HCT116 (cell line): ENCODE results near the gene L1CAM. TPM values are rescaled to one million over a fixed set of nuclear protein-coding genes. Genes with fewer than 3 reads are reported as not detected.

Source experiments
- ATAC-seq: fragments of 200-7000 bp; cut with Tn5 transposase; 2 replicates; pipeline ENCODE4 v1.9.1; 2020; ENCODE audit warnings: mild to moderate bottlenecking, moderate library complexity
- BruUV-seq: library from RNA; stranded (reverse); fragments of 400-500 nt; replicated peaks from 2 replicates; lab custom pipeline; 2021; lab: Mats Ljungman, UMichigan
- CTCF ChIA-PET: fragments of 300-600 bp; sonication (Branson Sonifier 250); formaldehyde crosslinking; loops from one replicate; lab custom pipeline; 2021; ENCODE audit warnings: antibody characterized with exemption; lab: Charles Lee
- POLR2A ChIA-PET: fragments of 300-600, 350-600 bp; sonication (Branson Sonifier 250); formaldehyde crosslinking; loops from one replicate; lab custom pipeline; 2021; ENCODE audit warnings: antibody characterized with exemption; lab: Charles Lee
- RAD21 ChIA-PET, 2 experiments: fragments of 300-600 bp; sonication (Branson Sonifier 250); formaldehyde crosslinking; loops; one replicate each; lab custom pipeline; 2023; ENCODE audit warnings: low total read pairs in 2 of 2; ENCODE audit not compliant: uncharacterized antibody in 2 of 2, unreplicated experiment in 2 of 2, low non-redundant PET in 1 of 2; lab: Charles Lee
- DNase-seq: peaks from one replicate; pipeline ENCODE4 v3.0.0-alpha.2; 2010; ENCODE audit warnings: low read depth, low spot score
- H2AFZ ChIP-seq: fragments of 200-600 bp; shearing (Covaris generic), sonication (generic); 2 replicates; pipeline ENCODE4 v1.6.1; 2017; ENCODE audit warnings: low read depth, mixed run types, mixed read lengths, antibody characterized with exemption, low read length; ENCODE audit not compliant: poor library complexity, severe bottlenecking
- H3K27ac ChIP-seq: 2 replicates; pipeline ENCODE4 v1.5.1; 2012; ENCODE audit warnings: low read depth, low read length
- H3K27me3 ChIP-seq: fragments of 200-600 bp; sonication (generic); 2 replicates; pipeline ENCODE4 v1.6.1; 2016; ENCODE audit warnings: mixed run types, low read length, mixed read lengths; ENCODE audit not compliant: insufficient read depth
- H3K36me3 ChIP-seq, 2 experiments: fragments of 200-500 bp in 1 of 2; fragments of 200-600 bp in 1 of 2; sonication (Bioruptor generic) in 1 of 2; sonication (generic) in 1 of 2; 2 replicates each; pipeline versions ENCODE4 v1.5.1 to v1.6.1; 2014 to 2016; ENCODE audit warnings: low read length in 2 of 2, inconsistent platforms in 1 of 2, mixed read lengths in 1 of 2, mixed run types in 1 of 2; ENCODE audit not compliant: insufficient read depth in 2 of 2, control insufficient read depth in 1 of 2
- H3K4me1 ChIP-seq, 2 experiments: fragments of 200-600 bp in 1 of 2; sonication (generic) in 1 of 2; 2 replicates each; pipeline versions ENCODE4 v1.5.1 to v1.6.1; 2012 to 2017; ENCODE audit warnings: low read length in 2 of 2, inconsistent platforms in 1 of 2, mild to moderate bottlenecking in 1 of 2, mixed read lengths in 1 of 2, mixed run types in 1 of 2, moderate library complexity in 1 of 2; ENCODE audit not compliant: insufficient read depth in 2 of 2, control insufficient read depth in 1 of 2
- H3K4me2 ChIP-seq: fragments of 200-600 bp; sonication (generic); 2 replicates; pipeline ENCODE4 v1.6.1; 2017; ENCODE audit warnings: mixed run types, low read length, mixed read lengths
- H3K4me3 ChIP-seq, 2 experiments: fragments of 200-600 bp in 1 of 2; sonication (generic) in 1 of 2; replicated peaks in 1 of 2; 2 replicates each; pipeline ENCODE4 v1.5.1; 2011 to 2016; ENCODE audit warnings: low read length in 2 of 2, control low read depth in 1 of 2, low read depth in 1 of 2, mild to moderate bottlenecking in 1 of 2, mixed read lengths in 1 of 2, mixed run types in 1 of 2
- H3K79me2 ChIP-seq: fragments of 200-600 bp; sonication (generic); 2 replicates; pipeline ENCODE4 v1.6.1; 2017; ENCODE audit warnings: mild to moderate bottlenecking, mixed run types, low read length, moderate library complexity, mixed read lengths; ENCODE audit not compliant: insufficient read depth
- H3K9ac ChIP-seq: fragments of 200-600 bp; sonication (generic); 2 replicates; pipeline ENCODE4 v1.6.1; 2016; ENCODE audit warnings: low read length, mixed read lengths
- H3K9me2 ChIP-seq: fragments of 200-600 bp; sonication (generic), shearing (Covaris generic); 2 replicates; pipeline ENCODE4 v1.6.1; 2017; ENCODE audit warnings: mixed run types, mild to moderate bottlenecking, moderate library complexity; ENCODE audit not compliant: insufficient read depth
- H3K9me3 ChIP-seq, 2 experiments: fragments of 200-500 bp in 1 of 2; fragments of 200-600 bp in 1 of 2; sonication (Bioruptor generic) in 1 of 2; sonication (generic) in 1 of 2; 2 replicates each; pipeline ENCODE4 v1.6.1; 2014 to 2017; ENCODE audit warnings: low read length in 2 of 2, mixed read lengths in 2 of 2, inconsistent platforms in 1 of 2, low read depth in 1 of 2, mild to moderate bottlenecking in 1 of 2, mixed run types in 1 of 2, moderate library complexity in 1 of 2; ENCODE audit not compliant: control insufficient read depth in 1 of 2, insufficient read depth in 1 of 2
- H4K20me1 ChIP-seq: fragments of 200-600 bp; sonication (generic), shearing (Covaris generic); 2 replicates; pipeline ENCODE4 v1.6.1; 2017; ENCODE audit warnings: mixed run types, mild to moderate bottlenecking, moderate library complexity; ENCODE audit not compliant: insufficient read depth
- ATF3 ChIP-seq: IDR thresholded peaks from 2 replicates; pipeline ENCODE4 v1.6.1; 2012
- EGR1 ChIP-seq: IDR thresholded peaks from 2 replicates; pipeline ENCODE4 v1.6.1; 2012; ENCODE audit warnings: low read depth
- ELF1 ChIP-seq: IDR thresholded peaks from 2 replicates; pipeline ENCODE4 v1.6.1; 2012; ENCODE audit warnings: low read depth, borderline replicate concordance
- EZH2phosphoT487 ChIP-seq: fragments of 200-600 bp; IDR thresholded peaks from 2 replicates; pipeline ENCODE4 v1.6.1; 2018; ENCODE audit warnings: antibody characterized with exemption, borderline replicate concordance
- FOSL1 ChIP-seq: IDR thresholded peaks from 2 replicates; pipeline ENCODE4 v1.6.1; 2012; ENCODE audit warnings: low read depth
- JUND ChIP-seq: IDR thresholded peaks from 2 replicates; pipeline ENCODE4 v1.6.1; 2012
- POLR2A ChIP-seq: IDR thresholded peaks from 2 replicates; pipeline ENCODE4 v1.7.0; 2011; ENCODE audit warnings: borderline replicate concordance; ENCODE audit not compliant: insufficient read depth, insufficient read length; ENCODE audit errors: extremely low read depth
- POLR2AphosphoS5 ChIP-seq: IDR thresholded peaks from 2 replicates; pipeline ENCODE4 v1.6.1; 2011; ENCODE audit warnings: mild to moderate bottlenecking, low read depth, low read length, moderate library complexity
- RAD21 ChIP-seq: IDR thresholded peaks from 2 replicates; pipeline ENCODE4 v1.6.1; 2012; ENCODE audit warnings: low read depth, mild to moderate bottlenecking
- SIN3A ChIP-seq: IDR thresholded peaks from 2 replicates; pipeline ENCODE4 v1.6.1; 2012; ENCODE audit warnings: low read depth
- SP1 ChIP-seq: IDR thresholded peaks from 2 replicates; pipeline ENCODE4 v1.6.1; 2012; ENCODE audit warnings: low read depth
- TCF7L2 ChIP-seq: IDR thresholded peaks from 2 replicates; pipeline ENCODE4 v1.7.0; 2011; ENCODE audit warnings: borderline replicate concordance, inconsistent platforms; ENCODE audit not compliant: insufficient read depth, insufficient read length; ENCODE audit errors: extremely low read depth
- ZFX ChIP-seq: fragments of 450-650 bp; IDR thresholded peaks from 2 replicates; pipeline ENCODE4 v1.6.1; 2017
- ZNF274 ChIP-seq: fragments of 200-500 bp; sonication (Bioruptor generic); IDR thresholded peaks from 2 replicates; pipeline ENCODE4 v1.6.1; 2014; ENCODE audit warnings: mild to moderate bottlenecking, low read depth, low read length, inconsistent platforms
- intact Hi-C: fragments of 100-400 bp; cut with micrococcal nuclease; formaldehyde crosslinking; loops from 2 replicates; pipeline ENCODE4 v1.10.0; 2022
- total RNA-seq: library from RNA; stranded (reverse); gene quantifications from one replicate; pipeline ENCODE4 v1.2.1, GENCODE V29; 2021; ENCODE audit not compliant: unreplicated experiment
- TF ChIP-seq, protein P1 (sequence below): IDR thresholded peaks from 2 replicates; pipeline ENCODE4 v1.6.1; 2011; ENCODE audit warnings: mild to moderate bottlenecking, low read length, moderate library complexity; ENCODE audit not compliant: insufficient replicate concordance; ENCODE audit errors: extremely low read depth
- TF ChIP-seq, protein P2 (sequence below): IDR thresholded peaks from 2 replicates; pipeline ENCODE4 v1.6.1; 2012
- TF ChIP-seq, protein P3 (sequence below), 3 experiments: fragments of 200-600 bp in 1 of 3; sonication (generic) in 1 of 3; IDR thresholded peaks in 2 of 3; conservative IDR thresholded peaks in 1 of 3; 2 replicates each; pipeline ENCODE4 v1.5.1; 2012 to 2017; ENCODE audit warnings: low read depth in 2 of 3, low read length in 2 of 3, antibody characterized with exemption in 1 of 3, borderline replicate concordance in 1 of 3, control low read depth in 1 of 3, mild to moderate bottlenecking in 1 of 3, mixed read lengths in 1 of 3, mixed run types in 1 of 3, moderate library complexity in 1 of 3; ENCODE audit not compliant: insufficient read depth in 1 of 3
- TF ChIP-seq, protein P4 (sequence below): IDR thresholded peaks from 2 replicates; pipeline ENCODE4 v1.6.1; 2012; ENCODE audit warnings: low read depth

Gene L1CAM
- total RNA-seq, 1 experiment from 2014 or later: 14.8 TPM

DNA sequence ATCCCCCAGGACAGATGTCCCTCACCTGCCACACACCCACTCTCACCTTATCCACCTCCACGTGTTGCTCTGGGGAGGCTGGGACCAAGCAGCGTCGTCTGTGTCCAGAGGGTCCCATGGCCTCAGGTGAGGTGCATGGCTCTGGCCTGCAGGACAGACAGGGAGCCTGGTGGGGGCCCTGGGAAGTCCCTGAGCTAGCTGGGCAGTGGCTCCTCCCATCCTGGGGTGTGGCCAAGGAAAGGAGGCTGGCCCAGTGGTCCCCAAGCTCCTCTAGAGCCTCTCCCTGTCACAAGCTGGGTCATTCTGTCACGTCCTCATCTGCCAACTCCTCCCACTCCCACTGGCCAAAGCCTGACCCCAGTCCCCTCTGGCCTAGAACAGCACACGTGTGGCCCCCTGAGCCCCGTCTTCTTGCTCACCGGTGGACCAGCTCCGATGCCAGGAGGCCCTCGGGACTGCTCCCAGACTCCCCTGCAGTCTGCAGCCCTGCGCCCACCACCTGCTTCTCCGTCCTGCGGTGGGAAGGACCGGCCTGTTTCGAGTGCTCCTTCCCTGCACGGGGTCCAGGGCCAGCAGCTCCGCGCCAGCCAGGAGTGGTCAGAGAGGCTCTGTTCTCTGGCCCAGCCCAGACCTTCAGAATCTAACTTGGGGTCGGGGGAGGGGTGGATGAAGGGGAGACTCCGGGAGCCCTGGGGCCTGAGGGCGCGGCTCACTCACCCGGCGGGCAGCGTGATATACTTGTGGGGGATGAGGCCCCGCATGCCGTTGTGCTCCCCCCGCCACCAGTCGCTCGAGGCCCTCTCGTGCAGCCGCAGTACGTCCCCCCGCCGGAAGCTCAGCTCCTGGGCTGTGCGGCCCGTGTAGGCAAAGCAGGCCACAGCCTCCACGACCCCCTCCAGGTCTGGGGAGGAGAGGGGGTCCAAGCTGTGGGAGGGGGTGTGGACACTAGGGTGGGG is 23.3 kb upstream of the L1CAM start:
- POLR2A ChIA-PET: interaction anchor here (0.9 kb wide), 1 partner anchor 15 kb away, joined by 3 read pairs; no protein-coding TSS in a partner anchor
- H3K79me2 ChIP-seq: no peaks in the 10 kb centered on the region
- no peaks in the 10 kb centered on the region for H3K36me3 ChIP-seq
- ATAC-seq (peak; percentile 66), DNase-seq (no peak)
- intact Hi-C loops: no loop called here
- peaks cover 0 to 2% of the 10 kb centered on the region in 2 experiments; a peak in 1 of 4 replicates for H3K4me1 ChIP-seq
- RAD21 ChIA-PET: no interaction called here
- no peak overlapping the region for H3K9ac ChIP-seq
- no peaks in the 10 kb centered on the region for H3K9me2 ChIP-seq
- no TSS peak for BruUV-seq
- CTCF ChIA-PET: interaction anchor here (0.5 kb wide), 1 partner anchor 587 kb away, joined by 4 read pairs; no protein-coding TSS in a partner anchor
- TF ChIP-seq SP1 (no peak), SIN3A (no peak), POLR2AphosphoS5 (no peak), TCF7L2 (no peak), EZH2phosphoT487 (no peak), RAD21 (no peak), FOSL1 (no peak), EGR1 (no peak), ZFX (no peak), JUND (no peak), ELF1 (no peak), POLR2A (no peak), ZNF274 (no peak), ATF3 (no peak)
- TF ChIP-seq, protein P1, sequence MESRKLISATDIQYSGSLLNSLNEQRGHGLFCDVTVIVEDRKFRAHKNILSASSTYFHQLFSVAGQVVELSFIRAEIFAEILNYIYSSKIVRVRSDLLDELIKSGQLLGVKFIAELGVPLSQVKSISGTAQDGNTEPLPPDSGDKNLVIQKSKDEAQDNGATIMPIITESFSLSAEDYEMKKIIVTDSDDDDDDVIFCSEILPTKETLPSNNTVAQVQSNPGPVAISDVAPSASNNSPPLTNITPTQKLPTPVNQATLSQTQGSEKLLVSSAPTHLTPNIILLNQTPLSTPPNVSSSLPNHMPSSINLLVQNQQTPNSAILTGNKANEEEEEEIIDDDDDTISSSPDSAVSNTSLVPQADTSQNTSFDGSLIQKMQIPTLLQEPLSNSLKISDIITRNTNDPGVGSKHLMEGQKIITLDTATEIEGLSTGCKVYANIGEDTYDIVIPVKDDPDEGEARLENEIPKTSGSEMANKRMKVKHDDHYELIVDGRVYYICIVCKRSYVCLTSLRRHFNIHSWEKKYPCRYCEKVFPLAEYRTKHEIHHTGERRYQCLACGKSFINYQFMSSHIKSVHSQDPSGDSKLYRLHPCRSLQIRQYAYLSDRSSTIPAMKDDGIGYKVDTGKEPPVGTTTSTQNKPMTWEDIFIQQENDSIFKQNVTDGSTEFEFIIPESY: no peak
- TF ChIP-seq, protein P2, sequence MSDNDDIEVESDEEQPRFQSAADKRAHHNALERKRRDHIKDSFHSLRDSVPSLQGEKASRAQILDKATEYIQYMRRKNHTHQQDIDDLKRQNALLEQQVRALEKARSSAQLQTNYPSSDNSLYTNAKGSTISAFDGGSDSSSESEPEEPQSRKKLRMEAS: no peak
- TF ChIP-seq, protein P3, sequence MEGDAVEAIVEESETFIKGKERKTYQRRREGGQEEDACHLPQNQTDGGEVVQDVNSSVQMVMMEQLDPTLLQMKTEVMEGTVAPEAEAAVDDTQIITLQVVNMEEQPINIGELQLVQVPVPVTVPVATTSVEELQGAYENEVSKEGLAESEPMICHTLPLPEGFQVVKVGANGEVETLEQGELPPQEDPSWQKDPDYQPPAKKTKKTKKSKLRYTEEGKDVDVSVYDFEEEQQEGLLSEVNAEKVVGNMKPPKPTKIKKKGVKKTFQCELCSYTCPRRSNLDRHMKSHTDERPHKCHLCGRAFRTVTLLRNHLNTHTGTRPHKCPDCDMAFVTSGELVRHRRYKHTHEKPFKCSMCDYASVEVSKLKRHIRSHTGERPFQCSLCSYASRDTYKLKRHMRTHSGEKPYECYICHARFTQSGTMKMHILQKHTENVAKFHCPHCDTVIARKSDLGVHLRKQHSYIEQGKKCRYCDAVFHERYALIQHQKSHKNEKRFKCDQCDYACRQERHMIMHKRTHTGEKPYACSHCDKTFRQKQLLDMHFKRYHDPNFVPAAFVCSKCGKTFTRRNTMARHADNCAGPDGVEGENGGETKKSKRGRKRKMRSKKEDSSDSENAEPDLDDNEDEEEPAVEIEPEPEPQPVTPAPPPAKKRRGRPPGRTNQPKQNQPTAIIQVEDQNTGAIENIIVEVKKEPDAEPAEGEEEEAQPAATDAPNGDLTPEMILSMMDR (IDR thresholded peaks at IDR 0.05 in 2 of 3, conservative IDR thresholded peaks at IDR 0.05 in 1 of 3; ENCODE audit: borderline replicate concordance in 1 of 3, insufficient read depth in 1 of 3, low read depth in 2 of 3, low read length in 2 of 3): no peak
- TF ChIP-seq, protein P4, sequence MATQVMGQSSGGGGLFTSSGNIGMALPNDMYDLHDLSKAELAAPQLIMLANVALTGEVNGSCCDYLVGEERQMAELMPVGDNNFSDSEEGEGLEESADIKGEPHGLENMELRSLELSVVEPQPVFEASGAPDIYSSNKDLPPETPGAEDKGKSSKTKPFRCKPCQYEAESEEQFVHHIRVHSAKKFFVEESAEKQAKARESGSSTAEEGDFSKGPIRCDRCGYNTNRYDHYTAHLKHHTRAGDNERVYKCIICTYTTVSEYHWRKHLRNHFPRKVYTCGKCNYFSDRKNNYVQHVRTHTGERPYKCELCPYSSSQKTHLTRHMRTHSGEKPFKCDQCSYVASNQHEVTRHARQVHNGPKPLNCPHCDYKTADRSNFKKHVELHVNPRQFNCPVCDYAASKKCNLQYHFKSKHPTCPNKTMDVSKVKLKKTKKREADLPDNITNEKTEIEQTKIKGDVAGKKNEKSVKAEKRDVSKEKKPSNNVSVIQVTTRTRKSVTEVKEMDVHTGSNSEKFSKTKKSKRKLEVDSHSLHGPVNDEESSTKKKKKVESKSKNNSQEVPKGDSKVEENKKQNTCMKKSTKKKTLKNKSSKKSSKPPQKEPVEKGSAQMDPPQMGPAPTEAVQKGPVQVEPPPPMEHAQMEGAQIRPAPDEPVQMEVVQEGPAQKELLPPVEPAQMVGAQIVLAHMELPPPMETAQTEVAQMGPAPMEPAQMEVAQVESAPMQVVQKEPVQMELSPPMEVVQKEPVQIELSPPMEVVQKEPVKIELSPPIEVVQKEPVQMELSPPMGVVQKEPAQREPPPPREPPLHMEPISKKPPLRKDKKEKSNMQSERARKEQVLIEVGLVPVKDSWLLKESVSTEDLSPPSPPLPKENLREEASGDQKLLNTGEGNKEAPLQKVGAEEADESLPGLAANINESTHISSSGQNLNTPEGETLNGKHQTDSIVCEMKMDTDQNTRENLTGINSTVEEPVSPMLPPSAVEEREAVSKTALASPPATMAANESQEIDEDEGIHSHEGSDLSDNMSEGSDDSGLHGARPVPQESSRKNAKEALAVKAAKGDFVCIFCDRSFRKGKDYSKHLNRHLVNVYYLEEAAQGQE: no peak
- no peaks in the 10 kb centered on the region for H3K27me3 ChIP-seq
- H3K4me3 ChIP-seq: no peak overlapping the region
- no peak overlapping the region for H3K27ac ChIP-seq
- H3K9me3 ChIP-seq: no peaks in the 10 kb centered on the region
- H4K20me1 ChIP-seq: no peaks in the 10 kb centered on the region
- H2AFZ ChIP-seq: no peak overlapping the region
- no peak overlapping the region for H3K4me2 ChIP-seq
